ENCODE data around the gene SAFB2. TPM values are rescaled to one million over a fixed set of nuclear protein-coding genes. Genes with fewer than 3 reads are reported as not detected.

SAFB2 gene
- polyA plus RNA-seq, 2 of the 4 experiments (the other 2 are of a cell fraction): 33.2 to 51.2 TPM

GRCh38 chr19:5553892-5554291 lies 68.7 kb downstream of the SAFB2 start:
- POLR2A ChIA-PET: no interaction called here
- CTCF ChIA-PET: no interaction called here
- WGBS (ENCODE audit: missing lambda C conversion rate): 89% methylated on average over 8 of the region's 9 CpGs

DNA sequence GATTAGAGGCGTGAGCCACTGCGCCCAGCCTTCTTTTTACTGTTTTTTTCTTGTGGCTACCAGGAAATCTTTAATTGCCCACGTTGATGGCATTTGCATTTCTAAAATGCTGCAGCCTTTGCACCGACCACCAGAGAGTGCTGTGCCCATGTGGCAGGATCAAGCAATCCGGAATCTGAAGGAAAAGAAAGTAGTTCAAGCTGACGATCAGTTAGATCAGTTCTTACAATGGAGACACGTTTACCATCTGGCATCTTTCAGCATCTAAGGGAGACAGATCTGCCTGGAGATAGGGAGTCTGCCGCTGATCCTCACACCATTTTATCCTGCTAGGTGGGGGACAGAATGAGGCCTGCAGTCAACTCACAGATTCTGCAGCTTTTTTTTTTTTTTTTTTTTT lies 74.7 kb downstream of the SAFB2 start:
- TF ChIP-seq EHF (CRISPR knock-in tag; IDR thresholded peaks at IDR 0.05) (no peak), SMC3 (IDR thresholded peaks at IDR 0.05) (peak; percentile 46), FOSL2 (IDR thresholded peaks at IDR 0.05) (no peak), FOSL2 (CRISPR knock-in tag; IDR thresholded peaks at IDR 0.05) (no peak), RAD21 (conservative IDR thresholded peaks at IDR 0.05 in 1 of 2, IDR thresholded peaks at IDR 0.05 in 1 of 2) (peak; percentile 57 to 59), BHLHE40 (IDR thresholded peaks at IDR 0.05; ENCODE audit: low read depth, low read length) (no peak), FOSB (CRISPR knock-in tag; IDR thresholded peaks at IDR 0.05) (no peak), MAX (IDR thresholded peaks at IDR 0.05) (no peak), SREBF2 (IDR thresholded peaks at IDR 0.05) (no peak), CBX2 (IDR thresholded peaks at IDR 0.05; ENCODE audit: borderline replicate concordance, low read depth) (no peak)
- TF ChIP-seq, protein P1, sequence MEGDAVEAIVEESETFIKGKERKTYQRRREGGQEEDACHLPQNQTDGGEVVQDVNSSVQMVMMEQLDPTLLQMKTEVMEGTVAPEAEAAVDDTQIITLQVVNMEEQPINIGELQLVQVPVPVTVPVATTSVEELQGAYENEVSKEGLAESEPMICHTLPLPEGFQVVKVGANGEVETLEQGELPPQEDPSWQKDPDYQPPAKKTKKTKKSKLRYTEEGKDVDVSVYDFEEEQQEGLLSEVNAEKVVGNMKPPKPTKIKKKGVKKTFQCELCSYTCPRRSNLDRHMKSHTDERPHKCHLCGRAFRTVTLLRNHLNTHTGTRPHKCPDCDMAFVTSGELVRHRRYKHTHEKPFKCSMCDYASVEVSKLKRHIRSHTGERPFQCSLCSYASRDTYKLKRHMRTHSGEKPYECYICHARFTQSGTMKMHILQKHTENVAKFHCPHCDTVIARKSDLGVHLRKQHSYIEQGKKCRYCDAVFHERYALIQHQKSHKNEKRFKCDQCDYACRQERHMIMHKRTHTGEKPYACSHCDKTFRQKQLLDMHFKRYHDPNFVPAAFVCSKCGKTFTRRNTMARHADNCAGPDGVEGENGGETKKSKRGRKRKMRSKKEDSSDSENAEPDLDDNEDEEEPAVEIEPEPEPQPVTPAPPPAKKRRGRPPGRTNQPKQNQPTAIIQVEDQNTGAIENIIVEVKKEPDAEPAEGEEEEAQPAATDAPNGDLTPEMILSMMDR (IDR thresholded peaks at IDR 0.05): peak; percentile 54

More at GRCh38 chr19:5553892-5554291, 68.7 kb downstream of the SAFB2 start:
- no peak for ATAC-seq
- Histone ChIP-seq H3K4me1 (no peaks in the 10 kb centered on the region), H3K4me3 (no peak overlapping the region), H3K27ac (no peak overlapping the region), H3K9me3 (no peaks in the 10 kb centered on the region), H3K4me2 (no peak overlapping the region)
- DNase-seq (ENCODE audit: low read depth in 1 of 2, low spot score in 1 of 2): no peak
- no peak for FAIRE-seq
- TF ChIP-seq ZC3H11A (IDR thresholded peaks at IDR 0.05) (no peak), FOSB (CRISPR knock-in tag; IDR thresholded peaks at IDR 0.05) (no peak)

DNA sequence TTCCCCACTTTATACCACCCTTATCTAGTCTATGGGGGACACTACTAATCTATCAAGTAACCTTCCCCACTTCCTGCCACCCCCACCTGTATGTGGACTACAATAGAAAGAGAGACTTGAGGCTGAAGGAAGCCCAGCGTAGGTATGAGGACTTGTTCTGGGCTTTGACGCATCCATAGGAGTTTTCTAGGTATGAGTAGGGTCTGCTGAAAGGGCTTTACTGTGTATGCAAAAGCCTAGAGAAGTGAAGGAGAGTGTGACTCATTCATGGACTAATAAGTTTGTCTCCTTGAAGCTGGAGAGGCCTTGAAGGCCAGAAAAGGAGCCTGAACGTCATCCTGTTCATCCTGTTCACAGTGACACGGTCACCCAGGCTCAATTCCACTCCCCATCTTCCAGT lies 76.6 kb downstream of the SAFB2 start:
- ATAC-seq (no peak; a peak in 1 of 6 replicates), FAIRE-seq (no peak), DNase-seq (ENCODE audit: low read depth in 1 of 2, low spot score in 1 of 2) (no peak)
- Histone ChIP-seq H3K4me1 (no peaks in the 10 kb centered on the region), H3K4me2 (no peak overlapping the region), H3K27ac (no peak overlapping the region), H3K9me3 (no peaks in the 10 kb centered on the region), H3K4me3 (no peak overlapping the region)
- CTCF ChIA-PET: interaction anchor here (0.6 to 1.5 kb wide), 2 partner anchors 18 to 30 kb away, joined by 3 read pairs; no protein-coding TSS in a partner anchor
- POLR2A ChIA-PET: no interaction called here
- 49% methylated on average over 4 of the region's 4 CpGs for WGBS (ENCODE audit: missing lambda C conversion rate)
- no peak for TF ChIP-seq FOSL2 (IDR thresholded peaks at IDR 0.05)
- TF ChIP-seq FOSL2 (CRISPR knock-in tag; IDR thresholded peaks at IDR 0.05): no peak
- no peak for TF ChIP-seq GATA3 (IDR thresholded peaks at IDR 0.05; ENCODE audit: borderline replicate concordance)

More for the DNA sequence above, 74.7 kb downstream of the SAFB2 start:
- CTCF ChIA-PET: interaction anchor here (1.0 to 1.9 kb wide), 6 partner anchors 9 to 29 kb away, joined by 3 to 9 read pairs (median 4); partner anchors contain the start of gene TINCR
- FAIRE-seq (no peak), ATAC-seq (peak; percentile 59 to 67; a peak in 4 of 6 replicates), DNase-seq (ENCODE audit: low read depth in 1 of 2, low spot score in 1 of 2) (peak; percentile 47 to 58)
- WGBS (ENCODE audit: missing lambda C conversion rate): 31% methylated on average over 8 of the region's 8 CpGs
- Histone ChIP-seq H3K4me1 (no peaks in the 10 kb centered on the region), H3K4me2 (no peak overlapping the region), H3K9me3 (no peaks in the 10 kb centered on the region), H3K4me3 (no peak overlapping the region), H3K27ac (no peak overlapping the region)
- POLR2A ChIA-PET: no interaction called here

GRCh38 chr19:5545051-5545450 lies 77.5 kb downstream of the SAFB2 start:
- ChIA-PET POLR2A (no interaction called here), CTCF (interaction anchor here (1.5 kb wide), 1 partner anchor 19 kb away, joined by 3 read pairs; no protein-coding TSS in a partner anchor)
- WGBS (ENCODE audit: missing lambda C conversion rate): 59% methylated on average over 5 of the region's 5 CpGs
- DNase-seq (ENCODE audit: low read depth in 1 of 2, low spot score in 1 of 2) (no peak), FAIRE-seq (no peak), ATAC-seq (no peak)
- Histone ChIP-seq H3K4me1 (no peaks in the 10 kb centered on the region), H3K4me3 (no peak overlapping the region), H3K4me2 (no peak overlapping the region), H3K9me3 (no peaks in the 10 kb centered on the region), H3K27ac (no peak overlapping the region)
- no peak for TF ChIP-seq HOXB5 (CRISPR knock-in tag; IDR thresholded peaks at IDR 0.05)

- POLR2A ChIA-PET: no interaction called here
- H3K4me2 ChIP-seq: no peak overlapping the region
- CTCF ChIA-PET: interaction anchor here (0.6 to 1.2 kb wide), 3 partner anchors 20 to 490 kb away, joined by 3 to 5 read pairs (median 3); no protein-coding TSS in a partner anchor
- H3K4me1 ChIP-seq: no peaks in the 10 kb centered on the region
- no peak overlapping the region for H3K4me3 ChIP-seq
- H3K9me3 ChIP-seq: no peaks in the 10 kb centered on the region
- peak in 1 of 2 experiments; percentile 19; a peak in 1 of 5 replicates for TF ChIP-seq RAD21 (conservative IDR thresholded peaks at IDR 0.05 in 1 of 2, IDR thresholded peaks at IDR 0.05 in 1 of 2)
- no peak for TF ChIP-seq GATA3 (IDR thresholded peaks at IDR 0.05; ENCODE audit: borderline replicate concordance)
- no peak overlapping the region for H3K27ac ChIP-seq
- no peak for DNase-seq (ENCODE audit: low read depth in 1 of 2, low spot score in 1 of 2)
- 31% methylated on average over 8 of the region's 8 CpGs for WGBS (ENCODE audit: missing lambda C conversion rate)
- no peak for ATAC-seq
- no peak for FAIRE-seq
Observed at GRCh38 chr19:5542665-5543064, 79.9 kb downstream of the SAFB2 start.

All from A549 (cell line).